ENCODE measurements around the gene NTF3.

GRCh38 chr12:5514545-5514944 lies 82.6 kb downstream of the NTF3 start:
- TF ChIP-seq, protein P1, sequence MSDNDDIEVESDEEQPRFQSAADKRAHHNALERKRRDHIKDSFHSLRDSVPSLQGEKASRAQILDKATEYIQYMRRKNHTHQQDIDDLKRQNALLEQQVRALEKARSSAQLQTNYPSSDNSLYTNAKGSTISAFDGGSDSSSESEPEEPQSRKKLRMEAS (IDR thresholded peaks at IDR 0.05; ENCODE audit: low read depth, low read length) = no peak
- TF ChIP-seq POLR2A (IDR thresholded peaks at IDR 0.05; ENCODE audit: extremely low read depth, insufficient read length) (no peak), MYC (IDR thresholded peaks at IDR 0.05; ENCODE audit: low read depth, low read length) (no peak)
- TF ChIP-seq, protein P2, sequence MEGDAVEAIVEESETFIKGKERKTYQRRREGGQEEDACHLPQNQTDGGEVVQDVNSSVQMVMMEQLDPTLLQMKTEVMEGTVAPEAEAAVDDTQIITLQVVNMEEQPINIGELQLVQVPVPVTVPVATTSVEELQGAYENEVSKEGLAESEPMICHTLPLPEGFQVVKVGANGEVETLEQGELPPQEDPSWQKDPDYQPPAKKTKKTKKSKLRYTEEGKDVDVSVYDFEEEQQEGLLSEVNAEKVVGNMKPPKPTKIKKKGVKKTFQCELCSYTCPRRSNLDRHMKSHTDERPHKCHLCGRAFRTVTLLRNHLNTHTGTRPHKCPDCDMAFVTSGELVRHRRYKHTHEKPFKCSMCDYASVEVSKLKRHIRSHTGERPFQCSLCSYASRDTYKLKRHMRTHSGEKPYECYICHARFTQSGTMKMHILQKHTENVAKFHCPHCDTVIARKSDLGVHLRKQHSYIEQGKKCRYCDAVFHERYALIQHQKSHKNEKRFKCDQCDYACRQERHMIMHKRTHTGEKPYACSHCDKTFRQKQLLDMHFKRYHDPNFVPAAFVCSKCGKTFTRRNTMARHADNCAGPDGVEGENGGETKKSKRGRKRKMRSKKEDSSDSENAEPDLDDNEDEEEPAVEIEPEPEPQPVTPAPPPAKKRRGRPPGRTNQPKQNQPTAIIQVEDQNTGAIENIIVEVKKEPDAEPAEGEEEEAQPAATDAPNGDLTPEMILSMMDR (IDR thresholded peaks at IDR 0.05; ENCODE audit: low read depth, low read length) = no peak

Data from NB4 (cell line).